Testis (tissue), 2 donors: ENCODE measurements around the gene TMEM30B.

Source experiments
- CTCF ChIP-seq, 3 experiments: fragments of 450-650 bp in 2 of 3; fragments of 200-600 bp in 1 of 3; sonication (generic) in 1 of 3; IDR thresholded peaks; one replicate each; pipeline ENCODE4 v1.5.1; 2016 to 2019; ENCODE audit warnings: antibody characterized with exemption in 3 of 3, mild to moderate bottlenecking in 2 of 3, moderate library complexity in 1 of 3
- POLR2A ChIP-seq: fragments of 450-650 bp; IDR thresholded peaks from one replicate; pipeline ENCODE4 v1.6.1; 2017; ENCODE audit warnings: antibody characterized with exemption, mild to moderate bottlenecking, moderate library complexity

DNA sequence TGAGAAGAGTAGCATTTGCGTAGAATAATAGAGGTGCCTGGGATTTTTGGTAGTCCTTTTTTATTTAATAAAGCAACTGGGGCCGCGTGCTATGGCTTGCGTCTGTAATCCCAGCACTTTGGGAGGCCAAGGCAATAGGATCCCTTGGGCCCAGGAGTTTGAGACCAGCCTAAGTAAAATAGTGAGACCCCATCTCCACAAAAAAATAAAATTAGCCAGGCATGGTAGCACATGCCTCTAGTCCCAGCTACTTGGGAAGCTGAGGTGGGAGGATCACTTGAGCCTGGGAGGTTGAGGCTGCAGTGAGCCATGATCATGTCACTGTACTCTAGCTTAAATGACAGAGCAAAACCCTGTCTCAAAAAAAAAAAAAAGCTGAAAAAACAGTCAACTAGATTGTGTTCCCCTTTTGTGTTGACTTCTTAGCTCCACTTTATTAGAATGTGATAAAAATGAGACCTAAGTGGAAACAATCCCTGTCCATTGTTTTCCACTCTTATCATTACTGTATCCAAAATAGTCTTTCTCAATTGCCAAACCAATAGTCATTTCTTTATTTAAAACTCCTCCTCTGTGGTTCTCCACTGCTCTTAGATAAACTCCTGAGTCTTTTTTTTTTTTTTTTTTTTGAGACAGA, 47.6 kb upstream of the TMEM30B start:
- TF ChIP-seq POLR2A (no peak), CTCF (IDR thresholded peaks at IDR 0.05) (no peak)
